Thyroid gland (tissue), 4 donors: ENCODE measurements around the gene MBD3. TPM values are rescaled to one million over a fixed set of nuclear protein-coding genes. Genes with fewer than 3 reads are reported as not detected.

Source experiments
- DNase-seq, 2 donors: peaks; one replicate each; pipeline ENCODE4 v3.0.0-alpha.2; 2019
- H3K27ac ChIP-seq, 3 donors: fragments of 200-600 bp; sonication (generic); 1 replicate in 2 of 3; 2 replicates in 1 of 3; pipeline ENCODE4 v1.5.1; 2016 to 2019; ENCODE audit warnings: mild to moderate bottlenecking in 1 of 3, moderate library complexity in 1 of 3
- H3K27me3 ChIP-seq: fragments of 200-600 bp; sonication (generic); one replicate; pipeline ENCODE4 v1.5.1; 2019
- H3K36me3 ChIP-seq, 2 donors: fragments of 200-600 bp; sonication (generic); one replicate each; pipeline ENCODE4 v1.5.1; 2016 to 2019
- H3K4me1 ChIP-seq, 2 donors: fragments of 200-600 bp; sonication (generic); one replicate each; pipeline ENCODE4 v1.5.1; 2017 to 2019
- H3K4me3 ChIP-seq, 3 donors: fragments of 200-600 bp; sonication (generic); replicated peaks in 1 of 3; 1 replicate in 2 of 3; 2 replicates in 1 of 3; pipeline ENCODE4 v1.5.1; 2016; ENCODE audit warnings: mild to moderate bottlenecking in 1 of 3
- H3K9me3 ChIP-seq: fragments of 200-600 bp; sonication (generic); one replicate; pipeline ENCODE4 v1.5.1; 2017
- POLR2A ChIP-seq, 2 donors: fragments of 450-650 bp; IDR thresholded peaks; one replicate each; pipeline ENCODE4 v1.6.1; 2017; ENCODE audit warnings: antibody characterized with exemption in 2 of 2, mild to moderate bottlenecking in 2 of 2, moderate library complexity in 1 of 2
- WGBS, 2 donors: methylation state at CpG; one replicate each; pipeline ENCODE4 v1.1.5; 2017; 5-methylcytosine and 5-hydroxymethylcytosine counted together
- intact Hi-C: fragments of 100-400 bp; cut with DNase I; formaldehyde crosslinking; loops from one replicate; pipeline ENCODE4 v1.15.1; 2023
- total RNA-seq, 4 donors: library from RNA; depleted of rRNA; stranded (reverse); fragments of >200 nt; gene quantifications; one replicate each; pipeline ENCODE4 v1.2.3, GENCODE V29; 2016
- TF ChIP-seq, protein P1 (sequence below), 6 experiments: fragments of 200-600 bp in 3 of 6; fragments of 450-650 bp in 3 of 6; sonication (generic) in 3 of 6; IDR thresholded peaks; one replicate each; pipeline ENCODE4 v1.5.1; 2016 to 2019; ENCODE audit warnings: antibody characterized with exemption in 6 of 6, mild to moderate bottlenecking in 2 of 6, inconsistent platforms in 1 of 6, moderate library complexity in 1 of 6

Gene MBD3
- total RNA-seq, 4 donors from 2014 or later = 58.2 to 149 (median 115) TPM

DNA sequence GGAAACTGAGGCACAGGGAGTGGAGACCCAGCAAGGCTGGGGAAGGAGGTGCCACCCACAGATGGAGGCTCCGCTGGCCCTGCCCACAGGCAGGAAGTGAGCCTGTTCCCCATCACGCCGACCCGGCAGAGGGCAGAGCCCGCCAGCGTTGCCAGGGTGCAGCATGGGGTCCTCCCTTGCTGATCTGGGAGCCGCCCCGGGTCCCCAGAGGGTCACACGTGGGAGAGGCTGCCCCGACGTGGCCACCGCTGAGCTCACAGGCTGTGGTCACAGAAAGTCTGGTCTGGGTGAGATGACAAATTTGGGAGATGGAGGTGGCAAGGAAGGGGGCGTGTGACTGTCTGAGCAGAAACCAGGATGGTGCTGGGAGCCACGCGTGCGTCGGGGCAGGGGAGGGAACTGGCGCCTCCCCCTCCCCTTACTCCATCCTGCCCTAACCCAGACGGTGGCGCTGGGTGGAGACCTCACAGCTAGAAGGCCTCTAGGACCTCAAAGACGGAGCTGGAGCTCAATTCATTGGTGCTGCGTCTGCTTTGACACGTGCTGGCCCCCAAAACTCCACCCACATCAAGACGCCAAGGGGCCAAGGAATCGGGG lies 32.3 kb downstream of the MBD3 start:
- intact Hi-C loops = no loop called here
- TF ChIP-seq, protein P1, sequence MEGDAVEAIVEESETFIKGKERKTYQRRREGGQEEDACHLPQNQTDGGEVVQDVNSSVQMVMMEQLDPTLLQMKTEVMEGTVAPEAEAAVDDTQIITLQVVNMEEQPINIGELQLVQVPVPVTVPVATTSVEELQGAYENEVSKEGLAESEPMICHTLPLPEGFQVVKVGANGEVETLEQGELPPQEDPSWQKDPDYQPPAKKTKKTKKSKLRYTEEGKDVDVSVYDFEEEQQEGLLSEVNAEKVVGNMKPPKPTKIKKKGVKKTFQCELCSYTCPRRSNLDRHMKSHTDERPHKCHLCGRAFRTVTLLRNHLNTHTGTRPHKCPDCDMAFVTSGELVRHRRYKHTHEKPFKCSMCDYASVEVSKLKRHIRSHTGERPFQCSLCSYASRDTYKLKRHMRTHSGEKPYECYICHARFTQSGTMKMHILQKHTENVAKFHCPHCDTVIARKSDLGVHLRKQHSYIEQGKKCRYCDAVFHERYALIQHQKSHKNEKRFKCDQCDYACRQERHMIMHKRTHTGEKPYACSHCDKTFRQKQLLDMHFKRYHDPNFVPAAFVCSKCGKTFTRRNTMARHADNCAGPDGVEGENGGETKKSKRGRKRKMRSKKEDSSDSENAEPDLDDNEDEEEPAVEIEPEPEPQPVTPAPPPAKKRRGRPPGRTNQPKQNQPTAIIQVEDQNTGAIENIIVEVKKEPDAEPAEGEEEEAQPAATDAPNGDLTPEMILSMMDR (IDR thresholded peaks at IDR 0.05) = no peak
- TF ChIP-seq POLR2A (IDR thresholded peaks at IDR 0.05) = no peak

DNA sequence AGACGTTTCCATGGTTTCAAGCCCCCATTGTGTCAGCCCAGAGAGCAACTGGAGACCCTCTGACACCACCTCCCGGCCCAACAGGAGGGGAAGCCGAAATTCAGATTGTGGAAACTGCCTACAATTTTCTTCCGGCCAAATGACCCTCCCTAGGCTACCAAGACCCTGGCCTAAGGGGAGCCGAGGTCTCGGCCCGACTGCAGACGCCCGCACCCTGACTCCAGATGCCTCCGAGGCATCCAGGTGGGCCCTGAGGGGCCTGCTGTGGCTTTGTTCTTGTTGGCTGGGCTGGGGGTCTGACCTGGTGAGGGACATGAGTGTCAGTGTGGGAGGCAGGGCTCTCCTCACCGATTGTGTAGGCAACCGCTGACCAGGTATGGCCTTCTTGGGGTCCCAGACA lies 34.1 kb downstream of the MBD3 start:
- intact Hi-C loops = loop anchor here (10.0 kb wide), 1 partner anchor 256 kb away; the partner anchor contains the start of gene ATP8B3
- no peak for TF ChIP-seq POLR2A (IDR thresholded peaks at IDR 0.05)
- TF ChIP-seq, protein P1 (IDR thresholded peaks at IDR 0.05) = no peak
- no peaks in the 10 kb centered on the region for H3K9me3 ChIP-seq

More for the DNA sequence above, 32.3 kb downstream of the MBD3 start:
- DNase-seq = no peak
- H3K4me3 ChIP-seq = no peak overlapping the region
- H3K27me3 ChIP-seq = no peaks in the 10 kb centered on the region
- H3K27ac ChIP-seq = no peak overlapping the region
- peaks cover 0 to 3% of the 10 kb centered on the region in 2 donors for H3K36me3 ChIP-seq
- H3K4me1 ChIP-seq = no peaks in the 10 kb centered on the region
- WGBS, 2 donors = 71 to 76% methylated on average over 23 to 25 of the region's 25 CpGs
- no peaks in the 10 kb centered on the region for H3K9me3 ChIP-seq

DNA sequence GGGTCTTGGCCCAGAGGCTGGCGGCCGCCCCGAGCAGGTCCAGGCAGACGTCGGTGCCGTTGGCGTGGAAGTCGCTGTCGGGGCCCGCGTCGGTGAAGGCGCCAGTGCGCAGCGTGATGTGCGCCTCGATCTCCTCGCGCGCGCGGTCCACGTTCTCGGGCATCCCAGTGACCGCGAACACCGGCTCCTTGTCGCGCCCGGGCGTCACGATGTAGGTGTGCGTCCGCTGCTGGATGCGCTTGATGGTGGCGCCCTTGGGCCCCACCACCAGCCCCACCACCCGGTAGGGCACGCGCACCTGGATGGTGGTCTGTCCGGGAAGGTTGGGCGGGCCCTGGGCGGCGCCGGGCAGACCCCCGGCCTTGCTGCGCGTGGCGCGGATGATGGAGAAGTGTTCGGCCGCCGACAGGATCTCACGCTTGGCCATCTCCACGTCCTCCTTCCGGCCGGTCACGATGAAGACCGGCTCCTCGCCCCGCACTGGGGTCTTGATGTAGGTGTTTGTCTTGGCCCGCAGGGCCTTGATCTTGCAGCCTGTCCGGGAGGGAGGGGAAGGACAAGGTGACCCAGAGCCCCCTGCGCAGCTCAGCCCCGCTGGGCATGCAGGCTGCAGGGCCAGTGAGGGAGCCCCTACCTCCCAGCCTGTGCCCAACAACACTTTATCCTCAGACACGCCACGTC lies 36.1 kb downstream of the MBD3 start:
- intact Hi-C loops = loop anchor here (10.0 kb wide), 1 partner anchor 258 kb away; the partner anchor contains the start of gene ATP8B3
- no peaks in the 10 kb centered on the region for H3K4me1 ChIP-seq
- no peak for DNase-seq
- peaks cover 0 to 4% of the 10 kb centered on the region in 2 donors for H3K36me3 ChIP-seq
- no peak for TF ChIP-seq POLR2A (IDR thresholded peaks at IDR 0.05)
- TF ChIP-seq, protein P1 (IDR thresholded peaks at IDR 0.05) = no peak
- H3K4me3 ChIP-seq = no peak overlapping the region
- no peaks in the 10 kb centered on the region for H3K27me3 ChIP-seq
- H3K27ac ChIP-seq = no peak overlapping the region
- WGBS, 2 donors = 96 to 98% methylated on average over 51 to 53 of the region's 66 CpGs
- H3K9me3 ChIP-seq = no peaks in the 10 kb centered on the region

More for the DNA sequence above, 34.1 kb downstream of the MBD3 start:
- Histone ChIP-seq H3K36me3 (peaks cover 0 to 4% of the 10 kb centered on the region in 2 donors), H3K27me3 (no peaks in the 10 kb centered on the region), H3K4me3 (no peak overlapping the region), H3K27ac (no peak overlapping the region), H3K4me1 (no peaks in the 10 kb centered on the region)
- DNase-seq = no peak
- WGBS, 2 donors = 81 to 91% methylated on average over 9 to 10 of the region's 12 CpGs

DNA sequence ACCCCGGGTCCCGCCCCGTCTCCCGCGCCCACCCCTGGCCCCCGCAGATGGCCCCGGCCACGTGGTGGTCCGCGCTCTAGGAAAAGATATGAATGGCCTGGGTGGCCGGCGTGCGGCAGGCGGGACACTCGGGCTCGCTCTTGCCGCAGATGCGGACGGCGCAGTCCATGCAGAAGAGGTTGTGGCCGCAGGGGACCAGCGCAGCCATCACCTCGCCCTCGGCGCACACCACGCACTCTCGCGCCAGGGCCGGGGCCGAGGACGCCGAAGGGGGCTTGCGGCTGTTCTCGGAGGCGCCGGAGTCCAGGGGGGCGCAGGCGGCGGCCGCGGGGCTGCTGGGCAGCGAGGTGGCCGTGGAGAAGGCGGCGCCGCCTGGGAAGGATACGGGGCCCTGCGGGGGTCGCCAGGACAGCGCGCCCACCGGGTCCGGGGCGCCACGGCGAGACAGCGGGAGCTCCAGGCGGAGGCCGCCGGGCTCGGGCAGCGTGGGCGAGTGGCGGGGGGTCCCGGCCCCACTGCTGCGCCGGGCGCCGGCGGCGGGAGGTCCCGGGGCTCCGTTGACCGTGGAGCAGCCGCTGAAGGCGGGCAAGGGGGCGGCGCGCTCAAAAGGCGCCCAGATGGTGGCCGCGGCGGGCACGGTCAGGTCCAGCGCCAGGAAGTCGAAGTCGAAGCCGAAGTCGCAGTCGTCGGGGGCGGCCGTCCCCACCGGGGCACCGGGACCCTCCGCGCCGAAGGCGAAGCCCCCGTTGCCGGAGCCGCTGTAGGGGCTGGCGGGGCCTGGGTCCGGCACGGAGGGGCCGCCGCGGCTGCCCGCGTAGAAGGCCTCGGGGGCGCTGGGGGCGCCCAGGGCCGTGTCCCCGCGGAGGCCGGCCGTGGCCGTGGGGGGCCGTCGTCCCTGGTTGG lies 36.9 kb downstream of the MBD3 start:
- Histone ChIP-seq H3K27ac (no peak overlapping the region), H3K4me1 (no peaks in the 10 kb centered on the region), H3K4me3 (no peak overlapping the region), H3K36me3 (peaks cover 0 to 4% of the 10 kb centered on the region in 2 donors), H3K9me3 (no peaks in the 10 kb centered on the region), H3K27me3 (no peaks in the 10 kb centered on the region)
- no peak for DNase-seq
- intact Hi-C loops = loop anchor here (10.0 kb wide), 1 partner anchor 259 kb away; the partner anchor contains the start of gene ATP8B3
- no peak for TF ChIP-seq POLR2A (IDR thresholded peaks at IDR 0.05)
- TF ChIP-seq, protein P1 (IDR thresholded peaks at IDR 0.05) = no peak
- 95 to 96% methylated on average over 86 to 92 of the region's 121 CpGs for WGBS, 2 donors
